Thyroid gland (tissue), 4 donors: ENCODE results near the gene GPR179.

ENCODE experiments used
- POLR2A ChIP-seq, 2 donors: fragments of 450-650 bp; IDR thresholded peaks; one replicate each; pipeline ENCODE4 v1.6.1; 2017; ENCODE audit warnings: antibody characterized with exemption in 2 of 2, mild to moderate bottlenecking in 2 of 2, moderate library complexity in 1 of 2
- TF ChIP-seq, protein P1 (sequence below), 6 experiments: fragments of 200-600 bp in 3 of 6; fragments of 450-650 bp in 3 of 6; sonication (generic) in 3 of 6; IDR thresholded peaks; one replicate each; pipeline ENCODE4 v1.5.1; 2016 to 2019; ENCODE audit warnings: antibody characterized with exemption in 6 of 6, mild to moderate bottlenecking in 2 of 6, inconsistent platforms in 1 of 6, moderate library complexity in 1 of 6

DNA sequence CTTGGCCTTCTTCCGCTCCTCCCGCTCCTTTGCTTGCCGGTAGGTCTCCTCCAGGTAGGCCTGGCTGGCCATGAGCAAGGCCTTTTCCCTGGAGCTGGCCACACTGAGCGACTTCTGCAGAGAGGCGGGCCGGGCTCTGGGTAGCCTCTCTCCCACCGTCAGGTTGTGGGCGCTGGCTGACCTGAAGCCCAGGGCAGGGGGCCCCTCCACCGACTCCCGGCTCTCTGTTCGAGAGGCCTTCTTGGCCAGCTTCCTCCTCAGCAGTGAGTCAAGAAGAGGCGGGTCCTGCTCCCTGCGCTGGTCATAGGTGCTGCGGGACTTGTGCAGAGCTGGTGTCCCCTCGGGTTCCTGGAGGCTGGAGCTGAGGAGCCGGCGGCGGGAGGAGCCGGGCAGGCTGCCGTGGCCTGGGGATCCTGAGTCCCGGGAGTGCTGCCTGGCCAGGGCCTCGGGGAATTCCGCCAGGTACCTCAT lies 12.8 kb downstream of the GPR179 start:
- TF ChIP-seq, protein P1, sequence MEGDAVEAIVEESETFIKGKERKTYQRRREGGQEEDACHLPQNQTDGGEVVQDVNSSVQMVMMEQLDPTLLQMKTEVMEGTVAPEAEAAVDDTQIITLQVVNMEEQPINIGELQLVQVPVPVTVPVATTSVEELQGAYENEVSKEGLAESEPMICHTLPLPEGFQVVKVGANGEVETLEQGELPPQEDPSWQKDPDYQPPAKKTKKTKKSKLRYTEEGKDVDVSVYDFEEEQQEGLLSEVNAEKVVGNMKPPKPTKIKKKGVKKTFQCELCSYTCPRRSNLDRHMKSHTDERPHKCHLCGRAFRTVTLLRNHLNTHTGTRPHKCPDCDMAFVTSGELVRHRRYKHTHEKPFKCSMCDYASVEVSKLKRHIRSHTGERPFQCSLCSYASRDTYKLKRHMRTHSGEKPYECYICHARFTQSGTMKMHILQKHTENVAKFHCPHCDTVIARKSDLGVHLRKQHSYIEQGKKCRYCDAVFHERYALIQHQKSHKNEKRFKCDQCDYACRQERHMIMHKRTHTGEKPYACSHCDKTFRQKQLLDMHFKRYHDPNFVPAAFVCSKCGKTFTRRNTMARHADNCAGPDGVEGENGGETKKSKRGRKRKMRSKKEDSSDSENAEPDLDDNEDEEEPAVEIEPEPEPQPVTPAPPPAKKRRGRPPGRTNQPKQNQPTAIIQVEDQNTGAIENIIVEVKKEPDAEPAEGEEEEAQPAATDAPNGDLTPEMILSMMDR (IDR thresholded peaks at IDR 0.05): no peak
- no peak for TF ChIP-seq POLR2A (IDR thresholded peaks at IDR 0.05)
